Cerebellar cortex (tissue), 1 donor: ENCODE results near the gene CTBP2.

Experiments used
- DNase-seq: peaks from one replicate; pipeline ENCODE4 v3.0.0-alpha.2; 2015; ENCODE audit warnings: low spot score

Gene CTBP2

DNA sequence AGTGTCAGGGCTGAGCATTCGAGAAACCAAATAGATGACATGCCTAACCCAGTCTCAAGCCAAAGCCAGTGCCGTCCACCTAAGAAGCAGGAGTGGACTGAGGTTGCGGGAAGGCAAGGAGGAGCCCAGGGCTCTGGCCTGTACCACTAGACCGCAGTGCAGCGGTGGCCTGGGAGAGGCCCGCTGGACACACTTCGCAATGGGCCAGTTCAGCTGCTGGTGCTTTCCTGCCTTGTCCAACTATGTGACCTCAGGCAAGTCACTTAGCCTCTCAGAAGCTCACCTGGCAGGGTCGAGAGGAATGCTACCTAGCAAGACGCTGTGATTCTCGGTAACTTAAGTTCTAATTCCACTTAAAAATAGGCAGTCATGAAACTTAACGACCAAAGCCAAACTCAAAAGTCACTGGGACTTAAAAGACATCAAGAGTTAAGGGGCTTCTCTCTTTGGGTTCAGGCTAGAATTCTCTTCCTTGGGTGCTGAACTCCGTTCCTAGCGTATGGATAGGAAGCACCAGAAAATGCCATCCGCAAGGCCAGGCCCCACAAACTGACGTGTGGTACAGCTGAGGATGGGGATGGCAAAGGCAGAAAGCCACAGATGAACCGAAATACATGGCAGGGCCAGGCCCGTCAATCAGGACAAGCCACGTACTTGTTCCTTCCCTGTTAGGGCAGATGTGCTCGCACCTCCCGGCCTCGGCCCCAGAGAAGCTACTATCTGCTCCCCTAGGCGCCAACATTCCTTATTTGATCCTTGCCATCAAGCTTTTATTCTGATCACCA is 34.2 kb downstream of the CTBP2 start:
- DNase-seq, result no peak

DNA sequence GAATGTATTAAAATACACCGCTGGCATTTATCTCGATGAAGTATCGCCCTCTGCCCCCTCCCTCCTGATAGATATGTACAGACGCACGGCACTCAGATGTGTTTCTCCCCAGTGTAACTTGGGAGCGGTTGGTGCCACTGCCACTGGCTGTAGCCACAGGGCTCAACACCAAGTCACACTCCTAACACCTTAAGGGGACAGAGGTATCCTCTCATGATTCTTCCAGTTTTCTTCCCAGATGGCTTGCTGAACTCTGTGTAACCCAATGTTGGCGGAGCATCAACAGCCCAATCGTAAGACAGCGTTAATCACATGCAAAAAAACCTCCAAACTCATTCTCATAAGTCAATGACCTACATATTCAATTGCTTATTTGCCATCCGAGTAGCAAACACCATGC is 35.5 kb downstream of the CTBP2 start:
- no peak for DNase-seq

DNA sequence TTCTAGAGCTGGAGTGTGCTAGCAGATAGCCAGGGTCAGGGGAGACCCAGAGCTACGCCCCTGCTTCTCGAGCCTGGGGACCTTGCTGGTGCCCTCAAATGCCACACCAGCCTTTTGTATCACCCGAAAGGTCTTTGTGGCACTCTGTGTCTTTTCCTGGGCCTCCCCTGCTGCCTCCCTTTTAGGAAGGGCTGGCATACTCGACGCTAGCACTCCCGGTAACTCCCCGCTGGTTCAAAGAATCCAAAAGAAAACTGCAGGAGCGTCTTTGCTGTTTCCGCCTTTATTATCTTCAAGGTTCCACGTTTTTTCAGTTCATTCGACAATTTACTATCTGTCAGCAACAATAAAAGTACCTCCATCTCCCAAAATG is 36.3 kb downstream of the CTBP2 start:
- no peak for DNase-seq

GRCh38 chr10:125123476-125124114 is 36.8 kb downstream of the CTBP2 start:
- no peak for DNase-seq

DNA sequence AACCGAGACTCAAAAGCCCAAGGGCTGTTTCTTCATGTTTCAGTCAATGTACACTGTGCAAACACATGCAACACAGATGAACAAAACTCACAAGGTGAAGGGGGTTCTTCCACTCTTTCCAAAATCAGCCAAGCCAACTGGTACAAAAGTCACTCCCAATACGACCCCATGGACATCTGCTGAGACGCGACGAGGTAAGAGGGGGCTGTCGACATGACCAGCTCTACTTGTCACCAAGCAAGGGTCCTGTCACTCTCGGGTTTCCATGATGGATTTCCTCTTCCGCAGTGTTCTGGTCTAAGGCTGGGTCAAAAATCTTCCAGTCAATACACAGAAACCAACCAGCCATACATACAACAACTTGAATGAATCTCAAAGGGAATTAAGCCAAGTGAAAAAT is 37.8 kb downstream of the CTBP2 start:
- no peak for DNase-seq

DNA sequence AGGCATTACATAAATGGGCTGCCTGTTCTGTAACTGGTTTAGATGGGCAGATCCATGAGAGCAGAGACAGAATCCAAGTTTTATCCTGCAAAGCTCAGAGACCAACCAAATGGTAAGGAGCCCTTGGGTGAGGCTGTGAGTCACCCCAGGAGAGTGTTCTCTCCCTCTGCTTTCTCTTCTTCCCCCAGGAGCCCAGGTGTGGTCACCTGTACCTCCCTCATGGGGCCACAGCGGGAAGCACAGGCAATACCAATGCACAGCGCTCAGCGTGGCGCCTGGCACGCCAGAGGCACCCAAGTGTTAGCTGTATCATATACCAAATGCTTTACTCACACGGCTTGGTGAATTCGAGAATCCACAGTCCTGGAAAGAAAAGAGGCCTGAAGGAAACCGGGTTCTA is 39.4 kb downstream of the CTBP2 start:
- DNase-seq, result no peak

- DNase-seq, result peak; percentile 78
Measured at GRCh38 chr10:125120053-125120710, 40.2 kb downstream of the CTBP2 start.

DNA sequence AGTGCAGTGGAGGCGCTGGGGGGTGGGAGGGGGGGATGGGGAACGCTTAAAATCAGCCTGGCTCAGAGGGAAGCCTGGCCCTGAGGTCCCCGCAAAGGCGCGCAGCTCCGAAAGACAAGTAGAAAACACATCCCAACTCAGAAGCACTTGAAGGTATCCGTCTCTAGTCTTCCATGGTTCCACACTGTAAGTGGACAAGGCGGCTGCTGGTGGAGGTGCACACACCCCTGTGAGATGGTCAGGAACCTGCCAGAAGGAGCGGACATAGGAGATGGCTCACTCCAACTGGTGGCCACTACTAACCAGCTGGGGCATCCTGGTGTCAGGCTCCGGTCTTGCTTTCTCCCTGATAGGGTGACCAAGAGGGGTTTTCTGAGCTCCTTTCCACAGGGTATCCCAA is 41.7 kb downstream of the CTBP2 start:
- DNase-seq, result no peak

DNA sequence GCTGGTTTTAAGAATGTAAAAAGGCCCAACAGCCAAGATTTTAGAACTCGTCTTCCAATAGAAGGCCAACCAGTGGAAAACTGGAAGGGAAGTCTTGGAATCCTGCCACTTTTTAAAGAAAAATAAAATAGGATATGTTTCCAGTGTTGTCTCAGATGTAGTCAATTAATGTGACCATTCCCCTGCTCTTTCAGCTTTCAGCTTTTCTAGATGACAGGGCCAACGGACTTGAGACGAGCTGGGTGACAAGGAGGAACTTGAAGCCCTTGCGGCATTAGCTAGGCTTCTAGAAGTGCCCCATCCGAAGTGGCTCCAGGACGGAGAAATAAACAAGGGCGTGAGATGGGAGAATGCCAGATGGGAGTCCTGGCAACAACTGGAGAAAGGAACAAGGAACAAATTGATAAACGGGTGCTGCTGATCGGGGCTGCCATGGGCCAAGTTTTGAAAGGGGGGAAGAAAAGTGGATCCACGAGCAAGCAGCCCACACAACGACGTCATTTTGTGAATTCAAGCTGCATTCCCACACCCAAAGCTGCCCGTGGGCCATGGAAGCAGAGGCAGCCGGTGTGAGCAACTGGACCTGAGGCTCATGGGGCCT is 42.3 kb downstream of the CTBP2 start:
- DNase-seq, result no peak

- no peak for DNase-seq
Measured at GRCh38 chr10:125116652-125117310, 43.6 kb downstream of the CTBP2 start.

- DNase-seq, result no peak
Measured at GRCh38 chr10:125116041-125116649, 44.2 kb downstream of the CTBP2 start.

DNA sequence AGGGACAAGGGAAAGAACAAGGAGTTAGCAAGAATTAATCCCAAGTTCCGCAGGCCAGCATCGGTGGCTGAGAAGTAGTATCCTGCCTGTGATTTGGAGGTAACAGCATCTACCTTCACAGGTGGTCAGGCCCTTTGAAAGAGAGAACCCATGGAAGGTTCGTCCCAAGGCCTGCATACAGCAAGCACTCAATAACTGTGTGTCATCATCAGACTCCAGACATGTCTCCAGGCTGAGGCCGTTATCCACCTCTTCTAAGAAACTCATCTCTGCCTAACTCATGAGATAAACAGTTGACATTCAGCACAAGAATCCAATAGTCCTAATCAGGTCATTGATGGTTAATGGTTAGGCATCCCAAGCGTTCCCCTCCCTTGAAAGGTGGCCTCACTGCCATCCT is 45.0 kb downstream of the CTBP2 start:
- no peak for DNase-seq

DNA sequence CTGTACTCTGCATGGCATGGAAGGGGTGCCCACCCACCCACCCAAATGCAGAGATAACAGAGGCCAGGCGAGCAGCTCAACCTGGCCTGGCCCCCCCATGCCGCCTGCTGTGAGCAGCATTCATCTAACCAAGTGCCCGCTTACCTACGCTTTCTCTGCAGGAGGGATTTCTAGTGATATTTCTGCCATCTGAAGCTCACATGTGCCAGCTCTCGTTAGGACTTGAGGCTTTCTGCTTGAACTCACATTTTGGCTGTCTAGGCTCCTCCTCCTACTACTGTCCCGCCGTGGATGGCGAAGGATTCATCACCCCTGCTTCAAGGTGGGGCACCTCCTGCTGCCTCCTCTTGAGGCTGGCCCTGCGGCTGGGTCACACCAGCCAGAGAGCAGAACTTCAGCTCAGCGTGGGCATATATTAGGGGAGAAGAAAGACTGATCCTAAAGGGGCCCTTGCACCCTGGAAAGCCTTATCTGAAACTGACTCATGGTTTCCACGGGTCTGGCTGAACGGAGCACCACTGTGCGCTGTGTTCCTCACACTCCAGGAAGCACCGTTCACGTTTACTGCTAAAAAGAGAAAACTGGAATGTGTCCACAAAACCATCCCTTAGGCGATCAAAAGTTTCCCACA is 45.5 kb downstream of the CTBP2 start:
- DNase-seq, result peak; percentile 59

- DNase-seq, result no peak
Measured at GRCh38 chr10:125113691-125114371, 46.5 kb downstream of the CTBP2 start.

DNA sequence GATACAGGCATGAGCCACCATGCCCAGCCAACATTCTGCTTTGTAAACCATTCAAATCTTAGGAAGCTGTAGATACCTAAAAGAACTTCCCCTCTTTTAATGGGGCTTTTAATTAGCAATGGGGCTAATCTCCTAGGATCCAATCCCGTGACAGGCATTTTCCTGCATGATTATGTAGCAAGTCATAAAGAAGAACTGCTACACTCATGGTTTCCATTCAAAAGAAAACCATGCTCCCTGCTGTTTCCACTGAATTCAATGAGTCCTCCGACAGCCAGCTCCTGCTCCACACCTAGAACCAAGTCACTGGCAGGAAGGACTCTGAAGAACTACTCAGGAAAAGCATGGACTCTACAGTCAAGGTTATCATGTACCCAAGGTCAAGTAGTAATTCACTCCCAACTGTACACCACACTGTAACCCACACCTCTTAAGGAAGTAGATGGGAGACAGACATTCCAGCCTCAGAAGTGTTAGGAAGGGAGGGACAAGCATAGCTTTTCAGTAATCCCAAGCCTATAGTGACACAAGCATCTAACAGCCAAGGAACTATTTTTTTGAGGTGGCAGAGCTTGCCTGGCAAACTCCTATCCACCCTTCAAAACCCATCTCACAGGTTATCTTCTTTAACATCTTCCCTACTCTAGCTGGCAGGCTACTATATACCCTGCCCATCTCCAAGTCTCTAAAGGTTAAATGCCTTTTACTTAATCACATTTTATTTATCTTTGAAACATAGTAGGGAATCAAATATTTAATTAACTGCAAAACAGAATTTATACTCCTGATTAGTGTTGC is 47.5 kb downstream of the CTBP2 start:
- DNase-seq, result no peak

GRCh38 chr10:125111118-125111727 is 49.1 kb downstream of the CTBP2 start:
- DNase-seq, result no peak

DNA sequence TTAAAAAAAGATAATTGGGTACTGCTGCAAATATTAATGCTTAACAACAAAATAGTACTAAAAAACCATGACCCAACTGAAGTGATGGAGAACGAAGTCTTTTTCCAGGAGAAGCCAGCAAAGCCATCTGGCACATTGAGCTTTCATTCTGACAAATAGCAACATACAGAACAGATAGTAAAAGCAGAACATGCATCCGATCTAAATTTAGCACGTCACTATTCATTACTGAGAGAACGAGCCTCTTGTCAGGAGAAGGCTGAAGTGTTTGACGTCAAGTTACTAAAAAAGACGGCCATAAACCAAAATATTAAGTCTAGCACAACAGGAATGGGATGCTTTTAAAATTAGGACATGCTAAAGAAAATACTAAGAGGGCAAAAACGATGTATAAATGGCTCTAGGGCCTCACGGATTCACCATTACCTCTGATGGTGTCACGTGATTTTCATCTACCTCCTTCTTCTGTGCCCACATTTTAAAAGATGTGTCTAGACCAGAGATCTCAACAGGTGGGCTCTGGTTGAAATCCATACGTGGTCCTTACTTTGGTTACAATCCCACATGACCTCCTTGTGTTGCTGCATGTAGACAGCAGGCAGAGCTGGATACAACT is 52.3 kb downstream of the CTBP2 start:
- DNase-seq, result no peak

- no peak for DNase-seq
Measured at GRCh38 chr10:125107166-125107949, 53.0 kb downstream of the CTBP2 start.
